HEK293 (cell line): Measurements from ENCODE around the gene ARMH4.

ENCODE experiments used
- CTCF ChIA-PET: fragments of 350-600 bp; formaldehyde crosslinking; extraction: SDS; loops from one replicate; lab custom pipeline; 2021; ENCODE audit warnings: antibody characterized with exemption; lab: Yijun Ruan, JAX
- POLR2A ChIA-PET: fragments of 300-600 bp; formaldehyde crosslinking; extraction: SDS; loops from one replicate; lab custom pipeline; 2020; ENCODE audit warnings: antibody characterized with exemption, inconsistent platforms; lab: Yijun Ruan, JAX
- H3K27ac ChIP-seq: fragments of 200-500 bp; sonication (Bioruptor generic); 2 replicates; pipeline ENCODE4 v1.5.1; 2014; ENCODE audit warnings: low read depth, low read length, control low read depth, inconsistent platforms; ENCODE audit errors: extremely low read depth
- H3K36me3 ChIP-seq, 2 experiments: fragments of 200-500 bp in 1 of 2; sonication (Bioruptor generic) in 1 of 2; 1 replicate in 1 of 2; 2 replicates in 1 of 2; pipeline ENCODE4 v1.5.1; 2014 to 2017; ENCODE audit warnings: inconsistent platforms in 2 of 2, low read length in 2 of 2; ENCODE audit not compliant: control insufficient read depth in 2 of 2, insufficient read depth in 1 of 2
- H3K4me1 ChIP-seq: fragments of 200-500 bp; sonication (Bioruptor generic); 2 replicates; pipeline ENCODE4 v1.5.1; 2014; ENCODE audit warnings: mild to moderate bottlenecking, low read length, inconsistent platforms; ENCODE audit not compliant: control insufficient read depth, insufficient read depth
- H3K4me3 ChIP-seq: 2 replicates; pipeline ENCODE4 v1.5.1; 2011; ENCODE audit warnings: low read depth, mild to moderate bottlenecking, control low read depth, low read length, moderate library complexity
- H3K9me3 ChIP-seq: fragments of 200-500 bp; sonication (Bioruptor generic); 2 replicates; pipeline ENCODE4 v1.5.1; 2014; ENCODE audit warnings: low read depth, low read length, inconsistent platforms; ENCODE audit not compliant: control insufficient read depth, insufficient read depth
- EGR2 ChIP-seq: fragments of 450-650 bp; formaldehyde crosslinking; IDR thresholded peaks from 2 replicates; pipeline ENCODE4 v1.5.1; 2016; ENCODE audit warnings: low read depth, missing biosample characterization, missing genetic modification characterization
- GLI2 ChIP-seq: fragments of 450-650 bp; formaldehyde crosslinking; IDR thresholded peaks from 2 replicates; pipeline ENCODE4; 2017; ENCODE audit warnings: missing biosample characterization, missing genetic modification characterization, low read depth, borderline replicate concordance
- GLI4 ChIP-seq: fragments of 450-650 bp; formaldehyde crosslinking; IDR thresholded peaks from 2 replicates; pipeline ENCODE4 v1.5.1; 2016; ENCODE audit warnings: missing biosample characterization, missing genetic modification characterization
- KLF7 ChIP-seq: fragments of 450-650 bp; formaldehyde crosslinking; IDR thresholded peaks from 2 replicates; pipeline ENCODE4 v1.5.1; 2016; ENCODE audit warnings: missing biosample characterization, missing genetic modification characterization, borderline replicate concordance
- KLF9 ChIP-seq: fragments of 450-650 bp; formaldehyde crosslinking; IDR thresholded peaks from 2 replicates; pipeline ENCODE4 v1.5.1; 2016; ENCODE audit warnings: missing biosample characterization, missing genetic modification characterization, low read depth
- PRDM6 ChIP-seq: fragments of 450-650 bp; formaldehyde crosslinking; IDR thresholded peaks from 2 replicates; pipeline ENCODE4 v1.5.1; 2017; ENCODE audit warnings: missing biosample characterization, missing genetic modification characterization
- RBAK ChIP-seq: fragments of 450-650 bp; formaldehyde crosslinking; IDR thresholded peaks from 2 replicates; pipeline ENCODE4 v1.5.1; 2016; ENCODE audit warnings: missing biosample characterization, missing genetic modification characterization
- SCRT2 ChIP-seq: fragments of 450-650 bp; formaldehyde crosslinking; IDR thresholded peaks from 2 replicates; pipeline ENCODE4 v1.5.1; 2016; ENCODE audit warnings: missing biosample characterization, missing genetic modification characterization
- SP7 ChIP-seq: fragments of 450-650 bp; formaldehyde crosslinking; IDR thresholded peaks from 2 replicates; pipeline ENCODE4 v1.5.1; 2016; ENCODE audit warnings: missing biosample characterization, missing genetic modification characterization
- TRIM28 ChIP-seq: IDR thresholded peaks from 2 replicates; pipeline ENCODE4 v1.6.1; 2011; ENCODE audit warnings: low read length, control low read depth, borderline replicate concordance
- ZNF121 ChIP-seq: fragments of 450-650 bp; formaldehyde crosslinking; IDR thresholded peaks from 2 replicates; pipeline ENCODE4 v1.5.1; 2016; ENCODE audit warnings: missing biosample characterization, missing genetic modification characterization
- ZNF16 ChIP-seq: fragments of 450-650 bp; formaldehyde crosslinking; IDR thresholded peaks from 2 replicates; pipeline ENCODE4 v1.5.1; 2016; ENCODE audit warnings: low read depth, missing biosample characterization, missing genetic modification characterization
- ZNF175 ChIP-seq: fragments of 450-650 bp; formaldehyde crosslinking; IDR thresholded peaks from 2 replicates; pipeline ENCODE4 v1.5.1; 2016; ENCODE audit warnings: missing biosample characterization, missing genetic modification characterization
- ZNF223 ChIP-seq: fragments of 450-650 bp; formaldehyde crosslinking; IDR thresholded peaks from 2 replicates; pipeline ENCODE4 v1.5.1; 2016; ENCODE audit warnings: missing biosample characterization, missing genetic modification characterization
- ZNF324 ChIP-seq: fragments of 450-650 bp; formaldehyde crosslinking; IDR thresholded peaks from 2 replicates; pipeline ENCODE4 v1.5.1; 2016; ENCODE audit warnings: missing biosample characterization, missing genetic modification characterization
- ZNF341 ChIP-seq: fragments of 450-650 bp; formaldehyde crosslinking; IDR thresholded peaks from 2 replicates; pipeline ENCODE4; 2016; ENCODE audit warnings: low read depth, missing biosample characterization, missing genetic modification characterization
- ZNF394 ChIP-seq: fragments of 450-650 bp; formaldehyde crosslinking; IDR thresholded peaks from 2 replicates; pipeline ENCODE4 v1.5.1; 2016; ENCODE audit warnings: missing biosample characterization, missing genetic modification characterization, mild to moderate bottlenecking, moderate library complexity, borderline replicate concordance
- ZNF521 ChIP-seq: fragments of 450-650 bp; formaldehyde crosslinking; IDR thresholded peaks from 2 replicates; pipeline ENCODE4 v1.5.1; 2017; ENCODE audit warnings: missing biosample characterization, mild to moderate bottlenecking, missing genetic modification characterization
- ZNF529 ChIP-seq: fragments of 450-650 bp; formaldehyde crosslinking; IDR thresholded peaks from 2 replicates; pipeline ENCODE4 v1.5.1; 2017; ENCODE audit warnings: missing genetic modification characterization, missing biosample characterization; ENCODE audit not compliant: insufficient replicate concordance
- ZNF548 ChIP-seq: fragments of 450-650 bp; formaldehyde crosslinking; IDR thresholded peaks from 2 replicates; pipeline ENCODE4 v1.5.1; 2016; ENCODE audit warnings: missing biosample characterization, missing genetic modification characterization
- ZNF621 ChIP-seq: fragments of 450-650 bp; formaldehyde crosslinking; IDR thresholded peaks from 2 replicates; pipeline ENCODE4 v1.5.1; 2017; ENCODE audit warnings: missing biosample characterization, missing genetic modification characterization
- ZNF660 ChIP-seq: fragments of 450-650 bp; IDR thresholded peaks from 2 replicates; pipeline ENCODE4 v1.5.1; 2018; ENCODE audit warnings: missing biosample characterization, mild to moderate bottlenecking, missing genetic modification characterization
- ZNF785 ChIP-seq: fragments of 450-650 bp; formaldehyde crosslinking; IDR thresholded peaks from 2 replicates; pipeline ENCODE4 v1.5.1; 2016; ENCODE audit warnings: missing biosample characterization, missing genetic modification characterization

ARMH4 gene

GRCh38 chr14:58026967-58027366 lies 125.0 kb downstream of the ARMH4 start:
- no peaks in the 10 kb centered on the region for H3K9me3 ChIP-seq
- no peak for TF ChIP-seq RBAK
- no peak for TF ChIP-seq ZNF16
- TF ChIP-seq GLI2 (tag by site-specific recombination) = no peak
- TF ChIP-seq ZNF394 = no peak
- no peak for TF ChIP-seq KLF9
- no peak for TF ChIP-seq KLF7
- H3K4me1 ChIP-seq = no peaks in the 10 kb centered on the region
- POLR2A ChIA-PET = no interaction called here
- CTCF ChIA-PET = interaction anchor here (0.9 to 1.1 kb wide), 2 partner anchors 118 to 539 kb away, joined by 3 to 5 read pairs; no protein-coding TSS in a partner anchor
- no peak overlapping the region for H3K4me3 ChIP-seq
- H3K36me3 ChIP-seq = no peaks in the 10 kb centered on the region
- no peak overlapping the region for H3K27ac ChIP-seq

DNA sequence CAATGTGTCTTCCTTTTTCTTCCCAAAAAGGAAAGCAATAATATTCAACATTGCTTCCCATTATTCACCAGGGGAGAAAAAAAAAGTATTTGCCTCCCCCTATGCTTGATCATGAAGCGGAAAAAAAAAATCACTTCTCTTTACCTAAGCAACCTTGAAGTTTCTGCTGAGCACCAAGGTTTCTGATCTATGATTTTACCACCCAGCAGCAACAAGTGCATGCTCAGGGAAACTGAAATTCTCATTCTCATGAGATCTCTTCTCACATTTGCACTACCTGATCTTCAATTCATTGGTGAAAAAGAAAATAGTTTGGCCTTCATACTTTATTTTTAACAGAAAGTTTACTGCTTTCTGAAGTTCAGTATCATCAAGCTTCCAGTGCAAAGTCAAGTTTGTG lies 125.8 kb downstream of the ARMH4 start:
- Histone ChIP-seq H3K9me3 (no peaks in the 10 kb centered on the region), H3K4me3 (no peak overlapping the region), H3K36me3 (no peaks in the 10 kb centered on the region), H3K4me1 (no peaks in the 10 kb centered on the region), H3K27ac (no peak overlapping the region)
- ChIA-PET CTCF (interaction anchor here (0.7 to 1.1 kb wide), 2 partner anchors 47 to 538 kb away, joined by 3 read pairs; no protein-coding TSS in a partner anchor), POLR2A (no interaction called here)
- TF ChIP-seq ZNF223 (tag by site-specific recombination) = no peak
- no peak for TF ChIP-seq TRIM28
- no peak for TF ChIP-seq ZNF175
- no peak for TF ChIP-seq GLI4 (tag by site-specific recombination)
- TF ChIP-seq ZNF529 (tag by site-specific recombination) = no peak
- TF ChIP-seq PRDM6 (tag by site-specific recombination) = no peak
- no peak for TF ChIP-seq ZNF785 (tag by site-specific recombination)
- no peak for TF ChIP-seq ZNF660
- TF ChIP-seq ZNF548 (tag by site-specific recombination) = no peak
- no peak for TF ChIP-seq ZNF521 (tag by site-specific recombination)
- TF ChIP-seq SCRT2 (tag by site-specific recombination) = no peak
- no peak for TF ChIP-seq ZNF324 (tag by site-specific recombination)
- no peak for TF ChIP-seq SP7 (tag by site-specific recombination)
- no peak for TF ChIP-seq ZNF121
- TF ChIP-seq ZNF341 (tag by site-specific recombination) = no peak

DNA sequence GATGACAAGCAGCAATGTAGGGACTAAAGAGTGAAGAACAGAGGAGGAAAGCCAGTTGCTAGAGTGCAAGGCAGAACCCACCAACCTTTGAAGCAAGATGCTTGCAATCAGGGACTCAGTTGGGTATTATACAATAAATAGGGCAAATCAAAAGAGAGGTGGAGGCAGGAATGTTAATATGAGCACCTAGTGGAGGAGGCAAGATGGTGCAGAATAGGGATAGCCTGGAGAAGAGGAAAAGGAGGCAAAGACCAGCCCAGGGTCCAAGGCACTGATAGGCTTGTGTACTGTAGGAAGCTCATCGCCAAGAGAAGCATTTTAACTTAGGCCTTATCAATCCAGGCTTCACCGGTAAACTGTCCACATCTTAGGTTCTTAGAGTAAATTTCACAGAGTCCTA lies 137.2 kb downstream of the ARMH4 start:
- H3K27ac ChIP-seq = no peak overlapping the region
- ChIA-PET CTCF (no interaction called here), POLR2A (no interaction called here)
- H3K36me3 ChIP-seq = no peaks in the 10 kb centered on the region
- TF ChIP-seq EGR2 (tag by site-specific recombination) (no peak), ZNF121 (no peak), ZNF621 (tag by site-specific recombination) (no peak)
- H3K9me3 ChIP-seq = no peaks in the 10 kb centered on the region
- H3K4me1 ChIP-seq = no peaks in the 10 kb centered on the region
- no peak overlapping the region for H3K4me3 ChIP-seq
